GM18505 (cell line): Measurements from ENCODE around the gene HEPHL1.

Experiments used
- ATAC-seq: cut with Tn5 transposase; IDR thresholded peaks from one replicate; pipeline ENCODE4 v1.9.1; 2021; ENCODE audit not compliant: unreplicated experiment
- POLR2A ChIP-seq: IDR thresholded peaks from 4 replicates; pipeline ENCODE4 v1.6.1; 2011; ENCODE audit warnings: borderline replicate concordance; ENCODE audit not compliant: insufficient read depth, insufficient read length; ENCODE audit errors: extremely low read depth

Gene HEPHL1

GRCh38 chr11:94120946-94121345, 99.8 kb downstream of the HEPHL1 start:
- no peak for TF ChIP-seq POLR2A
- no peak for ATAC-seq

GRCh38 chr11:94125407-94126115, 104.4 kb downstream of the HEPHL1 start:
- ATAC-seq, result no peak
- no peak for TF ChIP-seq POLR2A

GRCh38 chr11:94127638-94128037, 106.5 kb downstream of the HEPHL1 start:
- no peak for TF ChIP-seq POLR2A
- ATAC-seq, result no peak

GRCh38 chr11:94128291-94128745, 107.2 kb downstream of the HEPHL1 start:
- no peak for TF ChIP-seq POLR2A
- ATAC-seq, result peak; percentile 22

- TF ChIP-seq POLR2A, result peak; percentile 53
- peak; percentile 85 for ATAC-seq
Observed at GRCh38 chr11:94128746-94129511, 107.8 kb downstream of the HEPHL1 start, which contains the start of gene PANX1. Gene PANX1 (plus strand): TSS chr11:94128841. CDS start chr11:94129313, 472 bp downstream.

- ATAC-seq, result no peak
- no peak for TF ChIP-seq POLR2A
Observed at GRCh38 chr11:94129512-94130297, 108.6 kb downstream of the HEPHL1 start.

- TF ChIP-seq POLR2A, result no peak
- ATAC-seq, result no peak
Observed at GRCh38 chr11:94130298-94131046, 109.3 kb downstream of the HEPHL1 start.

GRCh38 chr11:94131047-94131717, 110.0 kb downstream of the HEPHL1 start:
- no peak for ATAC-seq
- TF ChIP-seq POLR2A, result no peak

- TF ChIP-seq POLR2A, result no peak
- ATAC-seq, result no peak
Observed at GRCh38 chr11:94131718-94132115, 110.6 kb downstream of the HEPHL1 start.

- TF ChIP-seq POLR2A, result no peak
- no peak for ATAC-seq
Observed at GRCh38 chr11:94132152-94132558, 111.0 kb downstream of the HEPHL1 start.

- no peak for TF ChIP-seq POLR2A
- ATAC-seq, result no peak
Observed at GRCh38 chr11:94132823-94133408, 111.8 kb downstream of the HEPHL1 start.

GRCh38 chr11:94133752-94134151, 112.6 kb downstream of the HEPHL1 start:
- no peak for ATAC-seq
- no peak for TF ChIP-seq POLR2A
